HG03045 (cell line): Measurements from ENCODE around the gene FILIP1L.
A peak's percentile ranks its signal among the peaks of the same experiment; 100 is the strongest.

ENCODE experiments used
- ATAC-seq: cut with Tn5 transposase; IDR thresholded peaks from one replicate; pipeline ENCODE4 v1.9.1; 2021; ENCODE audit warnings: mild to moderate bottlenecking, moderate library complexity; ENCODE audit not compliant: unreplicated experiment

The FILIP1L gene

GRCh38 chr3:99981138-99981537, 133.2 kb downstream of the FILIP1L start:
- ATAC-seq, result no peak

- ATAC-seq, result no peak
These were observed 133.7 kb downstream of the FILIP1L start for GRCh38 chr3:99980606-99981005.

GRCh38 chr3:99978221-99978620, 136.1 kb downstream of the FILIP1L start:
- no peak for ATAC-seq

GRCh38 chr3:99976584-99976983, 137.7 kb downstream of the FILIP1L start:
- ATAC-seq, result no peak

- ATAC-seq, result no peak
These were observed 139.3 kb downstream of the FILIP1L start for GRCh38 chr3:99974989-99975388.

- no peak for ATAC-seq
These were observed 141.8 kb downstream of the FILIP1L start for GRCh38 chr3:99972380-99973104.

GRCh38 chr3:99971761-99972160, 142.5 kb downstream of the FILIP1L start:
- ATAC-seq, result no peak

GRCh38 chr3:99970198-99970597, 144.1 kb downstream of the FILIP1L start:
- peak; percentile 88 for ATAC-seq

GRCh38 chr3:99969136-99969535, 145.2 kb downstream of the FILIP1L start:
- no peak for ATAC-seq

GRCh38 chr3:99967796-99968195, 146.5 kb downstream of the FILIP1L start:
- no peak for ATAC-seq

GRCh38 chr3:99966662-99967416, 147.5 kb downstream of the FILIP1L start:
- no peak for ATAC-seq

GRCh38 chr3:99965681-99966408, 148.5 kb downstream of the FILIP1L start:
- no peak for ATAC-seq

GRCh38 chr3:99965077-99965476, 149.2 kb downstream of the FILIP1L start:
- no peak for ATAC-seq

GRCh38 chr3:99962703-99963102, 151.6 kb downstream of the FILIP1L start:
- ATAC-seq, result no peak

GRCh38 chr3:99961756-99962515, 152.4 kb downstream of the FILIP1L start:
- ATAC-seq, result no peak

- no peak for ATAC-seq
These were observed 153.4 kb downstream of the FILIP1L start for GRCh38 chr3:99960941-99961340.

GRCh38 chr3:99960123-99960878, 154.0 kb downstream of the FILIP1L start:
- no peak for ATAC-seq

GRCh38 chr3:99958222-99958912, 155.9 kb downstream of the FILIP1L start:
- no peak for ATAC-seq

GRCh38 chr3:99957151-99957796, 157.0 kb downstream of the FILIP1L start:
- no peak for ATAC-seq
